GM23248 (cell line): ENCODE data around the gene SLC1A2. TPM values are rescaled to one million over a fixed set of nuclear protein-coding genes. Genes with fewer than 3 reads are reported as not detected.

Source experiments
- DNase-seq: peaks from one replicate; pipeline ENCODE4 v3.0.0-alpha.2; 2015
- H2AFZ ChIP-seq: fragments of 200-600 bp; sonication (generic); 2 replicates; pipeline ENCODE4 v1.6.1; 2016; ENCODE audit warnings: antibody characterized with exemption
- H3F3A ChIP-seq: fragments of 200-600 bp; sonication (generic); 2 replicates; pipeline ENCODE4 v1.6.1; 2016; ENCODE audit warnings: mild to moderate bottlenecking, antibody characterized with exemption, mixed run types; ENCODE audit not compliant: insufficient read depth
- H3K27ac ChIP-seq: fragments of 200-600 bp; sonication (generic); 2 replicates; pipeline ENCODE4 v1.5.1; 2016; ENCODE audit warnings: mild to moderate bottlenecking
- H3K27me3 ChIP-seq: fragments of 200-600 bp; sonication (generic); replicated peaks from 2 replicates; pipeline ENCODE4 v1.6.1; 2016; ENCODE audit warnings: mild to moderate bottlenecking; ENCODE audit not compliant: insufficient read depth
- H3K36me3 ChIP-seq: fragments of 200-600 bp; sonication (generic); 2 replicates; pipeline ENCODE4 v1.6.1; 2016; ENCODE audit warnings: low read depth, mild to moderate bottlenecking
- H3K4me1 ChIP-seq: fragments of 200-600 bp; sonication (generic); 2 replicates; pipeline ENCODE4 v1.6.1; 2016; ENCODE audit warnings: mild to moderate bottlenecking; ENCODE audit not compliant: insufficient read depth
- H3K4me2 ChIP-seq: fragments of 200-600 bp; sonication (generic); one replicate; pipeline ENCODE4 v1.6.1; 2016; ENCODE audit warnings: mild to moderate bottlenecking; ENCODE audit not compliant: unreplicated experiment
- H3K4me3 ChIP-seq: fragments of 200-600 bp; sonication (generic); 2 replicates; pipeline ENCODE4 v1.5.1; 2016; ENCODE audit warnings: mild to moderate bottlenecking
- H3K79me2 ChIP-seq: fragments of 200-600 bp; sonication (generic); 2 replicates; pipeline ENCODE4 v1.6.1; 2016; ENCODE audit warnings: mild to moderate bottlenecking; ENCODE audit not compliant: insufficient read depth
- H3K9ac ChIP-seq: fragments of 200-600 bp; sonication (generic); 2 replicates; pipeline ENCODE4 v1.6.1; 2016; ENCODE audit warnings: mild to moderate bottlenecking
- H3K9me2 ChIP-seq: fragments of 200-600 bp; sonication (generic); 2 replicates; pipeline ENCODE4 v1.6.1; 2016; ENCODE audit warnings: mixed run types, mild to moderate bottlenecking, moderate library complexity; ENCODE audit not compliant: insufficient read depth
- H3K9me3 ChIP-seq: fragments of 200-600 bp; sonication (generic); one replicate; pipeline ENCODE4 v1.6.1; 2017; ENCODE audit warnings: low read depth
- H4K20me1 ChIP-seq: fragments of 200-600 bp; sonication (generic); 2 replicates; pipeline ENCODE4 v1.6.0; 2016; ENCODE audit not compliant: insufficient read depth
- EZH2 ChIP-seq: fragments of 200-600 bp; sonication (generic); IDR thresholded peaks from 2 replicates; pipeline ENCODE4 v1.6.1; 2018; ENCODE audit warnings: antibody characterized with exemption, mild to moderate bottlenecking; ENCODE audit not compliant: insufficient read depth, poor library complexity, severe bottlenecking
- EZH2phosphoT487 ChIP-seq: fragments of 200-600 bp; sonication (generic); IDR thresholded peaks from 2 replicates; pipeline ENCODE4 v1.6.1; 2018; ENCODE audit warnings: antibody characterized with exemption, moderate library complexity, mild to moderate bottlenecking, low read depth; ENCODE audit not compliant: insufficient read depth
- WGBS, 2 experiments: methylation state at CpG; one replicate each; pipeline ENCODE4 v1.1.6; 2015 to 2017; ENCODE audit warnings: low lambda C conversion rate in 2 of 2, low coverage in 1 of 2; ENCODE audit errors: missing lambda C conversion rate in 2 of 2; 5-methylcytosine and 5-hydroxymethylcytosine counted together
- in situ Hi-C: fragments of 300-500 bp; cut with MboI; formaldehyde crosslinking; loops from 2 replicates; pipeline ENCODE4 v1.15.0; 2020
- polyA plus RNA-seq: library from polyadenylated mRNA; unstranded; fragments of >200 nt; fragmentation: Nextera tagmentation; extraction: Ambion mirVana; gene quantifications from 2 replicates; pipeline ENCODE4 v1.2.1, GENCODE V29; 2016
- total RNA-seq: library from RNA; depleted of rRNA; stranded (reverse); fragments of >200 nt; shearing (Covaris generic); gene quantifications from 2 replicates; pipeline ENCODE4 v1.2.3, GENCODE V29; 2014

Gene SLC1A2
- total and polyA plus RNA-seq, 2 experiments from 2014 or later = 0.88 to 1.2 TPM

GRCh38 chr11:35305670-35306382, 113.5 kb downstream of the SLC1A2 start:
- in situ Hi-C loops = no loop called here
- H3K9me3 ChIP-seq = no peaks in the 10 kb centered on the region
- H3F3A ChIP-seq = peaks cover 27% of the 10 kb centered on the region
- 0 out of 2 replicates have a peak overlapping the region, but pooled peaks have one; percentile 97 for H3K27ac ChIP-seq
- 82 to 85% methylated on average over 14 of the region's 14 CpGs for WGBS, 2 experiments
- DNase-seq = peak; percentile 50
- H3K9me2 ChIP-seq = no peaks in the 10 kb centered on the region; the same call in 1 of the 2 replicates
- no peaks in the 10 kb centered on the region for H4K20me1 ChIP-seq
- H3K9ac ChIP-seq = peak overlapping the region; percentile 72; the same call in 1 of the 2 replicates
- H3K4me3 ChIP-seq = no peak overlapping the region
- H3K4me2 ChIP-seq = no peak overlapping the region
- H3K4me1 ChIP-seq = peaks cover 30% of the 10 kb centered on the region
- TF ChIP-seq EZH2phosphoT487 (no peak), EZH2 (no peak)
- H3K27me3 ChIP-seq = no peaks in the 10 kb centered on the region
- no peaks in the 10 kb centered on the region for H3K79me2 ChIP-seq
- no peaks in the 10 kb centered on the region for H3K36me3 ChIP-seq
- no peak overlapping the region for H2AFZ ChIP-seq

GRCh38 chr11:35304900-35305460, 114.4 kb downstream of the SLC1A2 start:
- in situ Hi-C loops = no loop called here
- Histone ChIP-seq H3K27ac (peak overlapping the region; percentile 97), H3K9ac (peak overlapping the region; percentile 72), H3F3A (peaks cover 27% of the 10 kb centered on the region), H2AFZ (no peak overlapping the region), H4K20me1 (no peaks in the 10 kb centered on the region), H3K36me3 (no peaks in the 10 kb centered on the region), H3K9me3 (no peaks in the 10 kb centered on the region), H3K4me1 (peaks cover 30% of the 10 kb centered on the region), H3K4me3 (no peak overlapping the region), H3K4me2 (no peak overlapping the region), H3K79me2 (no peaks in the 10 kb centered on the region), H3K9me2 (no peaks in the 10 kb centered on the region; the same call in 1 of the 2 replicates), H3K27me3 (no peaks in the 10 kb centered on the region)
- WGBS, 2 experiments = 75 to 77% methylated on average over 5 of the region's 5 CpGs
- DNase-seq = no peak
- TF ChIP-seq EZH2phosphoT487 (no peak), EZH2 (no peak)

GRCh38 chr11:35304386-35304775, 115.0 kb downstream of the SLC1A2 start:
- Histone ChIP-seq H4K20me1 (no peaks in the 10 kb centered on the region), H3K36me3 (no peaks in the 10 kb centered on the region), H3K9ac (peak overlapping the region; percentile 72), H3F3A (peaks cover 27% of the 10 kb centered on the region), H3K4me2 (peak overlapping the region; percentile 59), H3K27ac (peak overlapping the region; percentile 97), H3K79me2 (no peaks in the 10 kb centered on the region), H3K9me2 (no peaks in the 10 kb centered on the region; the same call in 1 of the 2 replicates), H3K9me3 (no peaks in the 10 kb centered on the region), H2AFZ (peak overlapping the region; percentile 74), H3K4me3 (peak overlapping the region; percentile 19; the same call in 1 of the 2 replicates), H3K27me3 (no peaks in the 10 kb centered on the region), H3K4me1 (peaks cover 30% of the 10 kb centered on the region)
- TF ChIP-seq EZH2phosphoT487 = no peak
- no peak for TF ChIP-seq EZH2
- 34 to 52% methylated on average over 2 of the region's 2 CpGs for WGBS, 2 experiments
- DNase-seq = peak; percentile 88
- in situ Hi-C loops = no loop called here

GRCh38 chr11:35303596-35304385, 115.6 kb downstream of the SLC1A2 start:
- H3K36me3 ChIP-seq = no peaks in the 10 kb centered on the region
- no peak for TF ChIP-seq EZH2
- no peak for TF ChIP-seq EZH2phosphoT487

More at GRCh38 chr11:35303596-35304385, 115.6 kb downstream of the SLC1A2 start:
- H3K27ac ChIP-seq = peak overlapping the region; percentile 97
- H2AFZ ChIP-seq = peak overlapping the region; percentile 74
- H3K4me2 ChIP-seq = peak overlapping the region; percentile 59
- no peaks in the 10 kb centered on the region for H4K20me1 ChIP-seq
- no peaks in the 10 kb centered on the region for H3K27me3 ChIP-seq
- no peaks in the 10 kb centered on the region for H3K79me2 ChIP-seq
- H3K4me3 ChIP-seq = peak overlapping the region; percentile 19
- no peaks in the 10 kb centered on the region for H3K9me3 ChIP-seq
- DNase-seq = peak; percentile 95
- no peaks in the 10 kb centered on the region; the same call in 1 of the 2 replicates for H3K9me2 ChIP-seq
- H3K9ac ChIP-seq = peak overlapping the region; percentile 72
- H3K4me1 ChIP-seq = peaks cover 30% of the 10 kb centered on the region
- WGBS, 2 experiments = 2 to 6% methylated on average over 6 of the region's 6 CpGs
- in situ Hi-C loops = no loop called here
- peaks cover 27% of the 10 kb centered on the region for H3F3A ChIP-seq
